NB4 (cell line): ENCODE results near the gene FANCD2.

ENCODE experiments used
- DNase-seq: peaks from one replicate; pipeline ENCODE4 v3.0.0; 2010; ENCODE audit warnings: low read depth
- H3K4me3 ChIP-seq: one replicate; pipeline ENCODE4 v1.5.1; 2011; ENCODE audit warnings: mild to moderate bottlenecking, low read depth, low read length, moderate library complexity
- CTCF ChIP-seq: IDR thresholded peaks from one replicate; pipeline ENCODE4 v1.5.1; 2012; ENCODE audit warnings: low read depth, low read length
- MYC ChIP-seq: IDR thresholded peaks from 2 replicates; pipeline ENCODE4 v1.6.1; 2011; ENCODE audit warnings: low read depth, low read length
- POLR2A ChIP-seq: IDR thresholded peaks from 2 replicates; pipeline ENCODE4 v1.6.1; 2011; ENCODE audit warnings: mild to moderate bottlenecking; ENCODE audit not compliant: insufficient read length; ENCODE audit errors: extremely low read depth
- TF ChIP-seq, protein P1 (sequence below): IDR thresholded peaks from 2 replicates; pipeline ENCODE4 v1.6.1; 2011; ENCODE audit warnings: low read depth, low read length

FANCD2 gene

GRCh38 chr3:10140996-10141546, 114.8 kb downstream of the FANCD2 start:
- peak overlapping the region; percentile 68 for H3K4me3 ChIP-seq
- TF ChIP-seq, protein P1, sequence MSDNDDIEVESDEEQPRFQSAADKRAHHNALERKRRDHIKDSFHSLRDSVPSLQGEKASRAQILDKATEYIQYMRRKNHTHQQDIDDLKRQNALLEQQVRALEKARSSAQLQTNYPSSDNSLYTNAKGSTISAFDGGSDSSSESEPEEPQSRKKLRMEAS: no peak
- TF ChIP-seq CTCF (no peak), MYC (no peak), POLR2A (no peak)
- peak; percentile 45 for DNase-seq

DNA sequence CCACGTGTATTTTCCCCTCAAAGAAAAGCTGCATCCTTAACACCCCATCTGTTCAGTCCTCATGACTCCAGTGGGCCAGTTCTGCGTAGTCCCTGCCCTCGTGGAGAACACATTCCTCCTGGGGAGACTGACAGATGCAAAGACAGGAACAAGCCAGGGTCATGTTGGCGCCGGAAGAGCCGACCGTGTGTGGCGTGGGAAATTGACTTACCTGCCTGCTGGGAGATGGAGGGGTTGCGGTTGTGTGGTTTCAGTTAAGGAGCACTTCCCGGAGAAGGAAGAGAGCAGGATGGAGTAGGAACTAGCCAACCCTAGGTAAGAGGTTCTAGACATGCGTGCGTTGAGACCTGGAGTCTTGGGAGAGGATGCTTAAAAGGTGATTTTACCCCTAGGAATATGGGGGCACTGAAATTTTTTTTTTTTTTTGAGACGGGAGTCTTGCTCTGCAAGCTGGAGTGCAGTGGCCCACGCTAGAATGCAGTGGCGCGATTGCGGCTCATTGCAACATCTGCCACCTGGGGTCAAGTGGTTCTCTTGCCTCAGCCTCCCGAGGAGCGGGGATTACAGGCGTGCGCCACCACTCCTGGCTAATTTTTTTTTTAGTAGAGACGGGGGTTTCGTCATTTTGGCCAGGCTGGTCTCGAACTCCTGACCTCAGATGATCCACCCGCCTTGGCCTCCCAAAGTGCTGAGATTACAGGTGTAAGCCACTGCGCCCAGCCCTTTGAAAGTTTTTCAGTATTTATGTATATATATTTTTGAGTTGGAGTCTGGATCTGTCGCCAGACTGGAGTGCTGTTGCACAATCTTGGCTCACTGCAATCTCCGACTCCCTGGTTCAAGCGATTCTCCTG, 116.7 kb downstream of the FANCD2 start:
- peak overlapping the region; percentile 68 for H3K4me3 ChIP-seq
- TF ChIP-seq POLR2A (no peak), MYC (no peak), CTCF (no peak)
- TF ChIP-seq, protein P1: no peak
- peak; percentile 54 for DNase-seq

GRCh38 chr3:10145685-10146084, 119.4 kb downstream of the FANCD2 start:
- H3K4me3 ChIP-seq: no peak overlapping the region
- TF ChIP-seq POLR2A: no peak
- TF ChIP-seq, protein P1: no peak
- no peak for TF ChIP-seq CTCF
- no peak for TF ChIP-seq MYC
- peak; percentile 36 for DNase-seq

GRCh38 chr3:10149226-10149625, 123.0 kb downstream of the FANCD2 start:
- no peak overlapping the region for H3K4me3 ChIP-seq
- TF ChIP-seq POLR2A (no peak), CTCF (no peak), MYC (no peak)
- TF ChIP-seq, protein P1: no peak
- peak; percentile 48 for DNase-seq

DNA sequence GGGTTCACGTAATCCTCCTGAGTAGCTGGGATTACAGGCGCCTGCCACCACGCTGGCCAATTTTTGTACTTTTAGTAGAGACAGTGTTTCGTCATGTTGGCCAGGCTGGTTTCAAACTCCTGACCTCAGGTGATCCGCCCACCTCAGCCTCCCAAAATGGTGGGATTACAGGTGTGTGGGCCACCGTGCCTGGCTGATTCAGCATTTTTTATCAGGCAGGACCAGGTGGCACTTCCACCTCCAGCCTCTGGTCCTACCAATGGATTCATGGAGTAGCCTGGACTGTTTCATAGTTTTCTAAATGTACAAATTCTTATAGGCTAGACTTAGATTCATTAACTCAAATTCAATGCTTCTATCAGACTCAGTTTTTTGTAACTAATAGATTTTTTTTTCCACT, 124.8 kb downstream of the FANCD2 start:
- H3K4me3 ChIP-seq: no peak overlapping the region
- no peak for DNase-seq
- TF ChIP-seq CTCF (no peak), POLR2A (no peak), MYC (no peak)
- TF ChIP-seq, protein P1: no peak
